Measurements from ENCODE around the gene TP53INP2. TPM values are rescaled to one million over a fixed set of nuclear protein-coding genes. Genes with fewer than 3 reads are reported as not detected.

Gene TP53INP2
- total and polyA plus RNA-seq, 2 experiments from 2014 or later = 8.6 to 10.6 TPM

- DNase-seq (ENCODE audit: low spot score) = no peak
- Histone ChIP-seq H4K20me1 (ENCODE audit: insufficient read depth, poor library complexity, severe bottlenecking) (no peaks in the 10 kb centered on the region), H3K4me3 (no peak overlapping the region), H3K4me2 (no peak overlapping the region), H3K9me2 (replicated peaks; ENCODE audit: insufficient read depth) (no peaks in the 10 kb centered on the region), H3K36me3 (replicated peaks; ENCODE audit: insufficient read depth, low read depth) (no peaks in the 10 kb centered on the region), H3K9me3 (ENCODE audit: low read depth) (no peaks in the 10 kb centered on the region), H3K4me1 (ENCODE audit: insufficient read depth) (no peaks in the 10 kb centered on the region), H3K27ac (no peak overlapping the region), H3K79me2 (no peaks in the 10 kb centered on the region), H3K27me3 (no peaks in the 10 kb centered on the region), H2AFZ (no peak overlapping the region)
- TF ChIP-seq CTCF (IDR thresholded peaks at IDR 0.05; ENCODE audit: poor library complexity) (no peak), EZH2 (IDR thresholded peaks at IDR 0.05; ENCODE audit: borderline replicate concordance) (no peak), EZH2phosphoT487 (IDR thresholded peaks at IDR 0.05; ENCODE audit: low read depth, severe bottlenecking, unreplicated experiment) (no peak)
- 0% methylated on average over 1 of the region's 1 CpG for WGBS (ENCODE audit: low lambda C conversion rate, missing lambda C conversion rate)
These were observed 57.9 kb downstream of the TP53INP2 start for GRCh38 chr20:34762031-34762555.

Small RNA genes within 50 kb of the gene (small RNA-seq; reads per million reads assigned to genes)
- gene AL118520.1 = not detected

Other genes with a start within 250 kb of the TP53INP2 start
- 103 and 147 TPM in 2 replicates for gene DYNLRB1, start 187.9 kb upstream of the TP53INP2 start, total RNA-seq
- gene DYNLRB1, start 187.9 kb upstream of the TP53INP2 start, polyA plus RNA-seq = 224 and 228 TPM in 2 replicates
- gene MAP1LC3A, start 145.6 kb upstream of the TP53INP2 start, total RNA-seq = 28.1 and 32.1 TPM in 2 replicates
- gene MAP1LC3A, start 145.6 kb upstream of the TP53INP2 start, polyA plus RNA-seq = 77.1 and 81.8 TPM in 2 replicates
- 19.3 and 26.1 TPM in 2 replicates for gene PIGU, start 27.3 kb upstream of the TP53INP2 start, total RNA-seq
- gene PIGU, start 27.3 kb upstream of the TP53INP2 start, polyA plus RNA-seq = 31.5 and 32.7 TPM in 2 replicates
- gene NCOA6, start 121.3 kb downstream of the TP53INP2 start, total RNA-seq = 11.1 and 11.6 TPM in 2 replicates
- 22.6 and 23.5 TPM in 2 replicates for gene NCOA6, start 121.3 kb downstream of the TP53INP2 start, polyA plus RNA-seq
- 4.9 and 9.8 TPM in 2 replicates for gene GGT7, start 168.5 kb downstream of the TP53INP2 start, total RNA-seq
- 18.2 and 23.9 TPM in 2 replicates for gene GGT7, start 168.5 kb downstream of the TP53INP2 start, polyA plus RNA-seq
- 59.5 and 91.9 TPM in 2 replicates for gene ACSS2, start 172.3 kb downstream of the TP53INP2 start, total RNA-seq
- gene ACSS2, start 172.3 kb downstream of the TP53INP2 start, polyA plus RNA-seq = 52.0 and 56.2 TPM in 2 replicates

Measured in hepatocyte (in vitro differentiated cells).